Transverse colon (tissue), 4 donors: ENCODE results near the gene VPS4B. TPM values are rescaled to one million over a fixed set of nuclear protein-coding genes. Genes with fewer than 3 reads are reported as not detected.

Experiments used
- DNase-seq: peaks from one replicate; pipeline ENCODE4 v3.0.0-alpha.2; 2019
- H3K27ac ChIP-seq, 4 donors: fragments of 200-600 bp; sonication (generic); 2 replicates each; pipeline ENCODE4 v1.5.1; 2016 to 2018; ENCODE audit warnings: inconsistent platforms in 4 of 4
- H3K27me3 ChIP-seq: fragments of 200-600 bp; sonication (generic); 2 replicates; pipeline ENCODE4 v1.5.1; 2017; ENCODE audit warnings: inconsistent platforms
- H3K36me3 ChIP-seq, 4 donors: fragments of 200-600 bp; sonication (generic); 2 replicates each; pipeline ENCODE4 v1.5.1; 2017 to 2019; ENCODE audit warnings: inconsistent platforms in 4 of 4
- H3K4me1 ChIP-seq, 4 donors: fragments of 200-600 bp; sonication (generic); 2 replicates each; pipeline ENCODE4 v1.5.1; 2017 to 2020; ENCODE audit warnings: inconsistent platforms in 4 of 4
- H3K4me3 ChIP-seq, 4 donors: fragments of 200-600 bp; sonication (generic); 1 replicate in 1 of 4; 2 replicates in 3 of 4; pipeline versions ENCODE4 v1.5.1 to v1.6.1; 2017 to 2019; ENCODE audit warnings: inconsistent platforms in 4 of 4
- H3K9me3 ChIP-seq, 2 donors: fragments of 200-600 bp; sonication (generic); 2 replicates each; pipeline ENCODE4 v1.5.1; 2017 to 2019; ENCODE audit warnings: inconsistent platforms in 2 of 2
- CTCF ChIP-seq, 5 experiments: fragments of 200-600 bp in 3 of 5; fragments of 450-650 bp in 2 of 5; sonication (generic) in 3 of 5; IDR thresholded peaks; 1 replicate in 2 of 5; 2 replicates in 3 of 5; pipeline ENCODE4 v1.5.1; 2016 to 2017; ENCODE audit warnings: antibody characterized with exemption in 5 of 5, inconsistent platforms in 3 of 5, mild to moderate bottlenecking in 2 of 5, moderate library complexity in 1 of 5
- EP300 ChIP-seq: sonication (generic); formaldehyde crosslinking; IDR thresholded peaks from one replicate; pipeline ENCODE4 v1.6.1; 2017; ENCODE audit warnings: antibody characterized with exemption, low read depth
- POLR2A ChIP-seq: fragments of 450-650 bp; IDR thresholded peaks from one replicate; pipeline ENCODE4 v1.6.1; 2016; ENCODE audit warnings: antibody characterized with exemption, mild to moderate bottlenecking, moderate library complexity
- POLR2AphosphoS5 ChIP-seq, 3 donors: sonication (generic); formaldehyde crosslinking; IDR thresholded peaks; one replicate each; pipeline ENCODE4 v1.6.1; 2016; ENCODE audit warnings: antibody characterized with exemption in 3 of 3
- WGBS, 2 donors: methylation state at CpG; one replicate each; pipeline ENCODE4 v1.1.5; 2018; ENCODE audit warnings: low coverage in 1 of 2; 5-methylcytosine and 5-hydroxymethylcytosine counted together
- in situ Hi-C, 4 donors: fragments of 200-750 bp; cut with MboI; loops; one replicate each; pipeline versions ENCODE4 v1.15.0 to v1.15.1; 2017; ENCODE audit warnings: low sequenced_read_pairs in 3 of 4, low pct_ligation_motif_present in 1 of 4, low pct_unique_long_range_greater_than_20kb in 1 of 4
- intact Hi-C: fragments of 100-400 bp; cut with DNase I; formaldehyde crosslinking; loops from one replicate; pipeline ENCODE4 v1.15.1; 2023; ENCODE audit warnings: low total_unique reads
- total RNA-seq, 4 donors: library from RNA; depleted of rRNA; stranded (reverse); fragments of >200 nt; gene quantifications; one replicate each; pipeline ENCODE4 v1.1.0, GENCODE V29; 2016

The VPS4B gene
- total RNA-seq, 4 donors from 2014 or later, result 40.4 to 122 (median 63.3) TPM

GRCh38 chr18:63376538-63376937 is 45.7 kb downstream of the VPS4B start:
- intact Hi-C loops, result no loop called here

GRCh38 chr18:63374540-63374939 is 47.7 kb downstream of the VPS4B start:
- DNase-seq, result no peak
- Histone ChIP-seq H3K4me1 (peaks cover 0 to 5% (median 0%) of the 10 kb centered on the region in 4 donors), H3K27ac (no peak overlapping the region), H3K4me3 (no peak overlapping the region), H3K27me3 (no peaks in the 10 kb centered on the region), H3K36me3 (no peaks in the 10 kb centered on the region), H3K9me3 (no peaks in the 10 kb centered on the region)
- WGBS, 2 donors, result 74% methylated on average over 1 of the region's 1 CpG; no CpG with 5 or more reads in 1 of the 2 donors
- in situ Hi-C loops (no loop called here), intact Hi-C loops (no loop called here)
- no peak for TF ChIP-seq CTCF (IDR thresholded peaks at IDR 0.05)
- no peak for TF ChIP-seq POLR2AphosphoS5 (IDR thresholded peaks at IDR 0.05)
- no peak for TF ChIP-seq EP300
- no peak for TF ChIP-seq POLR2A

More at GRCh38 chr18:63376538-63376937, 45.7 kb downstream of the VPS4B start:
- in situ Hi-C loops, result no loop called here
- Histone ChIP-seq H3K27me3 (no peaks in the 10 kb centered on the region), H3K9me3 (no peaks in the 10 kb centered on the region), H3K27ac (no peak overlapping the region), H3K36me3 (no peaks in the 10 kb centered on the region), H3K4me3 (no peak overlapping the region), H3K4me1 (peaks cover 0 to 5% (median 0%) of the 10 kb centered on the region in 4 donors)
- no peak for DNase-seq
- no peak for TF ChIP-seq CTCF (IDR thresholded peaks at IDR 0.05)
- TF ChIP-seq POLR2A, result no peak
- TF ChIP-seq POLR2AphosphoS5 (IDR thresholded peaks at IDR 0.05), result no peak
- no peak for TF ChIP-seq EP300
- 88% methylated on average over 2 of the region's 2 CpGs; no CpG with 5 or more reads in 1 of the 2 donors for WGBS, 2 donors

GRCh38 chr18:63373161-63373560 is 49.1 kb downstream of the VPS4B start:
- TF ChIP-seq POLR2A (no peak), CTCF (IDR thresholded peaks at IDR 0.05) (no peak), POLR2AphosphoS5 (IDR thresholded peaks at IDR 0.05) (no peak), EP300 (no peak)
- H3K27me3 ChIP-seq, result no peaks in the 10 kb centered on the region
- intact Hi-C loops, result no loop called here
- in situ Hi-C loops, result no loop called here
- H3K4me1 ChIP-seq, result peaks cover 0 to 3% (median 1%) of the 10 kb centered on the region in 4 donors
- WGBS, 2 donors, result 78 to 91% methylated on average over 1 of the region's 1 CpG
- no peak overlapping the region for H3K4me3 ChIP-seq
- DNase-seq, result no peak
- H3K27ac ChIP-seq, result no peak overlapping the region
- no peaks in the 10 kb centered on the region for H3K36me3 ChIP-seq
- no peaks in the 10 kb centered on the region for H3K9me3 ChIP-seq

GRCh38 chr18:63368611-63369010 is 53.7 kb downstream of the VPS4B start:
- no peak for DNase-seq
- intact Hi-C loops, result loop anchor here (10.0 kb wide), 1 partner anchor 56 kb away; the partner anchor contains the start of gene VPS4B

More at GRCh38 chr18:63368611-63369010, 53.7 kb downstream of the VPS4B start:
- in situ Hi-C loops, result no loop called here
- Histone ChIP-seq H3K27me3 (no peaks in the 10 kb centered on the region), H3K27ac (no peak overlapping the region), H3K4me3 (no peak overlapping the region), H3K36me3 (no peaks in the 10 kb centered on the region), H3K9me3 (no peaks in the 10 kb centered on the region), H3K4me1 (peaks cover 0 to 28% (median 16%) of the 10 kb centered on the region in 4 donors)
- TF ChIP-seq POLR2AphosphoS5 (IDR thresholded peaks at IDR 0.05) (no peak), CTCF (IDR thresholded peaks at IDR 0.05) (no peak), POLR2A (no peak), EP300 (no peak)
- 78 to 82% methylated on average over 4 of the region's 4 CpGs for whole genome bisulfite sequencing, 2 donors
